ENCODE measurements around the gene CHI3L2. TPM values are rescaled to one million over a fixed set of nuclear protein-coding genes. Genes with fewer than 3 reads are reported as not detected.

Gene CHI3L2
- polyA plus RNA-seq, 1 donor from 2014 or later: 14.4 TPM

DNA sequence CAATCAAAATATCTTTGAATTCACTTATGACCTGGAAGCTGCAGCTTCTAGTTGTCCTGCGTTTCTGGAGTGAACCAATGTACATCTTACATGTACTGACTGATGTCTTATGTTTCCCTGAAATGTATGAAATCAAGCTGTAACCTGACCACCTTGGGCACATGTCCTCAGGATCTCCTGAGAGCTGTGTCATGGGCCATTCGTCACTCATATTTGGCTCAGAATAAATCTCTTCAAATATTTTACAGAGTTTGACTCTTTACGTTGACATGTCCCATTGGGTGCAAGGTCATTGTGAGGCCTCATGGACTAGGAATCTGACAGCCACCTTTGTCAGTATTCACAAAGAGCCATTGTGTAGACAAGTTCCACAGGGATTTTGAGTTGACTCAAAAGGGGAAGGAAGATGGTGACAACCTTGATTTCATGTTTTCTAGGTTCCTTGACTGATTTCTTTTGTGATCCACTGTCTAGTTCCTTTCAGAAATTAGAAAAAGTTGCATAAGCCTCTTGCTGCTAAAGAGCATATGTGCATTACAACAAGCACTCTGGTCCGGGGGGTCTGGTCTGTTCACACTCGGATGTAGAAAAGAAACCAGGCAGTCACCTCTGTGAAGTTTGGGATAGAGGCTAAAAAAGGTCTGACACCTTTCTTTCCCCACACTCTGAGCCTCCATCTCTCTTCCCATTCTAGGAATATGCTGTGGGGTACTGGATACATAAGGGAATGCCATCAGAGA is 10.7 kb downstream of the CHI3L2 start:
- Mint-ChIP-seq H3K4me3 (no peak overlapping the region), H3K36me3 (peaks cover 8% of the 10 kb centered on the region), H3K27ac (peak overlapping the region in 1 of 3 donors; percentile 48), H3K4me1 (peaks cover 0 to 5% (median 0%) of the 10 kb centered on the region in 3 donors), H3K9me3 (no peaks in the 10 kb centered on the region), H3K27me3 (no peaks in the 10 kb centered on the region)

DNA sequence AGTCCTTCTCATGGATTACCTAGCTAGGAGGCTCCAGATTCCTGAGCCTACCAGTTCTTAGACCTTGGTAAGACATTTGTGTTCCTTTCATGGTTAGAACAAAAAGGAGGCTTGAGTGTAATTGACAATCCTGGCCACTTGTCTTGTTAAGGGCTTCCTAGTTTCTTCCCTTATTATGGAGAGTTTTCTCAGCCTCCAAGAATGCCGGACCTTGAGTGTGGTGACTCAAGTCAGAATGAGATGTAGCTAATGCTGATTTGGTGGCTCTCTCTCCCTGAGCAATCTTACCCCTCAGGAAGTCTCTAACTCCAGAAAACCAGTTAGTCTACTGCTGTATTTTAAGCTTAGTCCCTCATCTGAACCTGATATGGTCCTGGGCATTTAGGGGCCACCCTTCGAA is 14.3 kb downstream of the CHI3L2 start:
- no peak overlapping the region for H3K4me3 Mint-ChIP-seq
- no peaks in the 10 kb centered on the region for H3K9me3 Mint-ChIP-seq
- H3K27me3 Mint-ChIP-seq: no peaks in the 10 kb centered on the region
- H3K4me1 Mint-ChIP-seq: peaks cover 0 to 2% (median 0%) of the 10 kb centered on the region in 3 donors
- no peak overlapping the region for H3K27ac Mint-ChIP-seq
- peaks cover 5% of the 10 kb centered on the region for H3K36me3 Mint-ChIP-seq

GRCh38 chr1:111242805-111243523 is 15.5 kb downstream of the CHI3L2 start:
- H3K9me3 Mint-ChIP-seq: no peaks in the 10 kb centered on the region
- H3K27me3 Mint-ChIP-seq: no peaks in the 10 kb centered on the region
- H3K4me3 Mint-ChIP-seq: no peak overlapping the region
- peaks cover 0 to 2% (median 0%) of the 10 kb centered on the region in 3 donors for H3K4me1 Mint-ChIP-seq
- no peak overlapping the region for H3K27ac Mint-ChIP-seq
- H3K36me3 Mint-ChIP-seq: peaks cover 5% of the 10 kb centered on the region

DNA sequence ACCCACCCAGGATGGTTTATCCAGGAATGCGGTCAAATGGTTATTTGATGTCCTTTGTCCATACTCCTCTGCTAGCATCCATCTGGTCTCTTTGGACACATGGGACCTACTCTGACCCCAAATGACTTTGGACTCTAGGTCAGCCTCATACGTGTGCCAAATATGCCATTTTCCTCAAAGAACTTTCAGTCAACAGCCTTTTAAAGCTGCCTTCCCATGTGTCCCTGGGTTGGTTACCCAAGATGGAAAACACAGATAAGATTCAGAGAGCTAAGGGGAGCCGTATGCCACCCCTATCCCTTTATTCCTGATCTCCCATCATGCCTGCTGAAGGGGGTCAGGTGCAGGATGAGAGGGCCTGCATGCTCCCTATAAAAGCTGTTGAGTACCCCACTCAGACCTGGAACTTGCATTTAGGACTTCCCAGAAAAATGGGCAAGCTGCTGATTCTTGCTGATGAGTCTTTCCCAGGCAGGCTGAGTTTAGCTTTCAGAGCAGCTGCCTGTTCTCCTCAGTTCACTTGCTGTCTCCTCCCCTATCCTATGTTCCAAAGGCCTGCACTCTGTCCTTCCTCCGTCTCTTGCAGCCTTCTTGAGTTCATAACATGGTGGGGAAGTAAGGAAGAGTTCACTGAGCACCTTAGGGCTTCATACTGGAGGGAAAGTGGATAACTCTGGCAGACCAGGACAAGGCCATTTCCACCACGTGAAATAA is 19.8 kb downstream of the CHI3L2 start:
- Mint-ChIP-seq H3K36me3 (no peaks in the 10 kb centered on the region), H3K4me1 (no peaks in the 10 kb centered on the region), H3K4me3 (peak overlapping the region in 1 of 4 donors; percentile 20), H3K27ac (no peak overlapping the region), H3K9me3 (no peaks in the 10 kb centered on the region), H3K27me3 (no peaks in the 10 kb centered on the region)

GRCh38 chr1:111249960-111250359 is 22.4 kb downstream of the CHI3L2 start:
- H3K9me3 Mint-ChIP-seq: no peaks in the 10 kb centered on the region
- no peaks in the 10 kb centered on the region for H3K27me3 Mint-ChIP-seq
- no peaks in the 10 kb centered on the region for H3K4me1 Mint-ChIP-seq
- no peak overlapping the region for H3K4me3 Mint-ChIP-seq
- no peaks in the 10 kb centered on the region for H3K36me3 Mint-ChIP-seq
- H3K27ac Mint-ChIP-seq: no peak overlapping the region

GRCh38 chr1:111251570-111251969 is 24.1 kb downstream of the CHI3L2 start:
- no peaks in the 10 kb centered on the region for H3K9me3 Mint-ChIP-seq
- H3K27ac Mint-ChIP-seq: peak overlapping the region in 1 of 3 donors; percentile 65
- H3K27me3 Mint-ChIP-seq: peaks cover 1% of the 10 kb centered on the region
- H3K36me3 Mint-ChIP-seq: no peaks in the 10 kb centered on the region
- H3K4me3 Mint-ChIP-seq: no peak overlapping the region
- no peaks in the 10 kb centered on the region for H3K4me1 Mint-ChIP-seq

GRCh38 chr1:111252786-111253185 is 25.3 kb downstream of the CHI3L2 start:
- H3K27ac Mint-ChIP-seq: no peak overlapping the region
- no peaks in the 10 kb centered on the region for H3K4me1 Mint-ChIP-seq
- no peaks in the 10 kb centered on the region for H3K9me3 Mint-ChIP-seq
- peaks cover 1% of the 10 kb centered on the region for H3K27me3 Mint-ChIP-seq
- no peaks in the 10 kb centered on the region for H3K36me3 Mint-ChIP-seq
- H3K4me3 Mint-ChIP-seq: peak overlapping the region in 1 of 4 donors; percentile 72

DNA sequence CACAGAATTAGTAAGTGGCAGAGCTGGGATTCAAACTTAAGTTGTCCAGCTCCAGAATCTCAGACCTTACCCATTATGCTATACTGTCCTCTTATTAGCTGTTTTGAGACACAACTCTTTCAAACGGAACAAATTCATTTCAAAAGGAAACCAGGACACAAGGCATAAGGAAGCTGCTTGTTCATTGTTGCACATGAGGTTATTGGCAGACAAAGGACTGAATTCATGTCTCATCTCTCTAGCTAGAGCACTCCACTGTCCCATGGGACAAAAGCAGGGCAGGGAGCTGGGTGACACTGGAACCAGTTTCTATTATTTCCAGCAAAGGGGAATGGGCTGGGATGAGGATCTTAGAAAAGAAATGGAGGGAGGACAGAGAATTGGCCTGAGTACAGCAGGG is 26.4 kb downstream of the CHI3L2 start:
- peaks cover 1% of the 10 kb centered on the region for H3K27me3 Mint-ChIP-seq
- H3K4me3 Mint-ChIP-seq: no peak overlapping the region
- no peaks in the 10 kb centered on the region for H3K36me3 Mint-ChIP-seq
- peak overlapping the region in 1 of 3 donors; percentile 13 for H3K27ac Mint-ChIP-seq
- H3K9me3 Mint-ChIP-seq: no peaks in the 10 kb centered on the region
- no peaks in the 10 kb centered on the region for H3K4me1 Mint-ChIP-seq

DNA sequence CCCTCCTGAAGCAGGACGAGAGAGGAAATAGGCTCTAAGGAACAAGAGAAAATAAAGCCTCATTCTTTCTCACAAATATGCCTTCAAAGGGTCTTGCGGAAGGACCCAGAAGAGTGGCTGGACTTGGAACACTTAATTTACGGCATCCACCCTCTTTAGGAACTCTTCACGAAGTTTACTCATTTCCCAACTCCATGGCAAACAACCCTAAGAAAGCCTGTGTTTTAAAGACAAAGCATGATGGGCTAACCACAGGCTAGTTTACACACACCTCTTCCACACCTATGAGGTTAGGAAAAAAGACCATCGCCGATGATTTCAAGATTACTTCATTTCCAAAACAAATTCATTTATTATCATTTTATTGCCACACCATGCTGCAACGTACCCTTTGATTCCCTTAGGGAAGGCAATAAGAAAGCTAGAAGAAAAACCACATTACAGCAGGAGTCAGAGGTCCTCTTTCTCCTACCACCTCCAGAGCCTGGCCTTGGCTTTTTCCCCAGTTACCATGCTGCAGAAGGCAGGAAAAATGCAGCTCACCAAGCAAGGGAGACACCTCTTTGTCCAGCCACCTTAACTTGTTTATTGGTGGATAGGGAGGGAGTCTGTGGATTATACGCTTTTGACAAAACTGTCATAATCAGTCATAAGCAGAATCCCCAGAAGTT is 29.6 kb downstream of the CHI3L2 start:
- Mint-ChIP-seq H3K27me3 (peaks cover 1% of the 10 kb centered on the region), H3K27ac (no peak overlapping the region), H3K36me3 (no peaks in the 10 kb centered on the region), H3K4me3 (no peak overlapping the region), H3K9me3 (peaks cover 0 to 3% (median 0%) of the 10 kb centered on the region in 3 donors), H3K4me1 (no peaks in the 10 kb centered on the region)

- Mint-ChIP-seq H3K4me1 (peaks cover 10 to 16% (median 11%) of the 10 kb centered on the region in 3 donors), H3K27ac (no peak overlapping the region), H3K27me3 (peaks cover 31% of the 10 kb centered on the region)
These were observed 40.4 kb downstream of the CHI3L2 start for GRCh38 chr1:111267801-111268508.

DNA sequence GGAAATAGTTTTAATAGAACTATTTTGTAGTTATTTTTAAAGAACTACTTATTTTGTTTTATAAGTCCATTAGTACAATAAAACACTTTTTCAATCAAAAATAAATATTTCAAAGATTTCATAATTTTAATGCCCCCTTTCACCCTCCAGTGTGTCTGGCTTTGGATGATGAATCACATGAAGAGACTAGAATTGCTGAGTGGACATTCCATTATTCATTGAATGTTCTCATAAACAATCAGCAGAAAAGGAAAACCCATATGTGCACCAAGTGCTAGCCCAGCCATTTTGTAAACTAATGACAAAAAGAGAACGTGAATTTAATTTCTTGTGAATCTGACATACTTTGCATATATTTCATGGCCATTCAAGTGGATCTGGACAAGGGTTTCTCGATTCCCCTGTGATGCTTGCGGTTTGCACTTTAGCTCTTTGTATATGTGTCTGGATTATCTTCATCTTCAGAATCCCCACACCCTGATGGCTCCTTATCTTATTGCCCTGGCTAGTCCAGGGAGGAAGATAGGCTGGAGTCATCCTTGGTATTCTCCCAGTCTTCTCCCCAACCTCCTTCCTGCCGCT is 42.4 kb downstream of the CHI3L2 start:
- Mint-ChIP-seq H3K4me1 (peaks cover 14 to 21% (median 19%) of the 10 kb centered on the region in 3 donors), H3K36me3 (peaks cover 2% of the 10 kb centered on the region), H3K27me3 (peaks cover 29% of the 10 kb centered on the region), H3K4me3 (peak overlapping the region in 3 of 4 donors; percentile 10 to 81 (median 80)), H3K27ac (no peak overlapping the region), H3K9me3 (peaks cover 3 to 12% (median 8%) of the 10 kb centered on the region in 3 donors)

More at GRCh38 chr1:111267801-111268508, 40.4 kb downstream of the CHI3L2 start:
- H3K4me3 Mint-ChIP-seq: no peak overlapping the region
- peaks cover 8 to 12% (median 11%) of the 10 kb centered on the region in 3 donors for H3K9me3 Mint-ChIP-seq
- peaks cover 3% of the 10 kb centered on the region for H3K36me3 Mint-ChIP-seq

GRCh38 chr1:111270771-111271463 is 43.4 kb downstream of the CHI3L2 start:
- Mint-ChIP-seq H3K4me1 (peaks cover 14 to 23% (median 19%) of the 10 kb centered on the region in 3 donors), H3K4me3 (peak overlapping the region; percentile 15 to 81 (median 66)), H3K27ac (peak overlapping the region in 1 of 3 donors; percentile 47), H3K27me3 (peaks cover 27% of the 10 kb centered on the region), H3K9me3 (peaks cover under 1 to 4% (median under 1%) of the 10 kb centered on the region in 3 donors), H3K36me3 (no peaks in the 10 kb centered on the region)

GRCh38 chr1:111271464-111271801 is 43.9 kb downstream of the CHI3L2 start:
- H3K27me3 Mint-ChIP-seq: peaks cover 27% of the 10 kb centered on the region
- H3K36me3 Mint-ChIP-seq: no peaks in the 10 kb centered on the region
- H3K4me3 Mint-ChIP-seq: peak overlapping the region; percentile 15 to 81 (median 72)
- peak overlapping the region in 1 of 3 donors; percentile 13 for H3K27ac Mint-ChIP-seq
- H3K9me3 Mint-ChIP-seq: no peaks in the 10 kb centered on the region
- H3K4me1 Mint-ChIP-seq: peaks cover 14 to 23% (median 19%) of the 10 kb centered on the region in 3 donors
